H9 (cell line): ENCODE results near the gene THAP4. TPM values are rescaled to one million over a fixed set of nuclear protein-coding genes. Genes with fewer than 3 reads are reported as not detected.

Experiments
- DNase-seq: peaks from one replicate; pipeline ENCODE4 v3.0.0-alpha.2; 2017
- H2AFZ ChIP-seq: one replicate; pipeline ENCODE4 v1.6.1; 2013; ENCODE audit warnings: mild to moderate bottlenecking, low read length, control low read depth, moderate library complexity
- H2AK5ac ChIP-seq: 2 replicates; pipeline ENCODE4 v1.6.1; 2013; ENCODE audit warnings: low read length, control low read depth, mixed read lengths; ENCODE audit not compliant: insufficient read length
- H2BK120ac ChIP-seq: one replicate; pipeline ENCODE4 v1.6.1; 2013; ENCODE audit warnings: low read depth, mild to moderate bottlenecking, low read length, control low read depth, inconsistent platforms; ENCODE audit not compliant: poor library complexity, severe bottlenecking
- H2BK12ac ChIP-seq: 2 replicates; pipeline ENCODE4 v1.6.1; 2013; ENCODE audit warnings: low read length, control low read depth, mixed read lengths, low read depth; ENCODE audit not compliant: insufficient read length
- H2BK15ac ChIP-seq: 2 replicates; pipeline ENCODE4 v1.6.1; 2013; ENCODE audit warnings: low read depth, low read length, control low read depth
- H2BK20ac ChIP-seq: one replicate; pipeline ENCODE4 v1.6.1; 2013; ENCODE audit warnings: low read depth, mild to moderate bottlenecking, low read length, control low read depth, inconsistent platforms; ENCODE audit not compliant: poor library complexity, severe bottlenecking
- H2BK5ac ChIP-seq: 2 replicates; pipeline ENCODE4 v1.6.1; 2013; ENCODE audit warnings: low read length, control low read depth, mixed read lengths; ENCODE audit not compliant: insufficient read length
- H3K14ac ChIP-seq: 2 replicates; pipeline ENCODE4 v1.6.1; 2013; ENCODE audit warnings: low read length, control low read depth; ENCODE audit not compliant: insufficient read depth
- H3K18ac ChIP-seq: 2 replicates; pipeline ENCODE4 v1.6.1; 2013; ENCODE audit warnings: low read depth, mild to moderate bottlenecking, mixed read lengths, low read length, control low read depth; ENCODE audit not compliant: insufficient read length
- H3K23ac ChIP-seq: 2 replicates; pipeline ENCODE4 v1.6.1; 2013; ENCODE audit warnings: low read length, control low read depth, mixed read lengths, low read depth; ENCODE audit not compliant: insufficient read length
- H3K23me2 ChIP-seq: 2 replicates; pipeline ENCODE4 v1.6.1; 2013; ENCODE audit warnings: low read depth, mild to moderate bottlenecking, mixed read lengths, low read length, control low read depth; ENCODE audit not compliant: insufficient read length, poor library complexity, severe bottlenecking
- H3K27ac ChIP-seq: 2 replicates; pipeline ENCODE4 v1.5.1; 2013; ENCODE audit warnings: low read length, control low read depth, mixed read lengths, low read depth; ENCODE audit not compliant: insufficient read length
- H3K27me3 ChIP-seq: 2 replicates; pipeline ENCODE4 v1.6.1; 2013; ENCODE audit warnings: low read length, control low read depth, inconsistent platforms; ENCODE audit not compliant: insufficient read depth
- H3K4ac ChIP-seq: 2 replicates; pipeline ENCODE4 v1.6.1; 2013; ENCODE audit warnings: low read depth, mild to moderate bottlenecking, control low read depth, inconsistent platforms, low read length, moderate library complexity
- H3K4me1 ChIP-seq: 2 replicates; pipeline ENCODE4 v1.6.1; 2013; ENCODE audit warnings: low read length, control low read depth, inconsistent platforms; ENCODE audit not compliant: insufficient read depth
- H3K4me2 ChIP-seq: 2 replicates; pipeline ENCODE4 v1.6.1; 2013; ENCODE audit warnings: low read length, control low read depth, mixed read lengths; ENCODE audit not compliant: insufficient read length, insufficient read depth
- H3K56ac ChIP-seq: 2 replicates; pipeline ENCODE4 v1.6.1; 2013; ENCODE audit warnings: low read depth, mild to moderate bottlenecking, mixed read lengths, low read length, control low read depth; ENCODE audit not compliant: insufficient read length
- H3K79me1 ChIP-seq: 2 replicates; pipeline ENCODE4 v1.6.1; 2013; ENCODE audit warnings: low read depth, mild to moderate bottlenecking, moderate library complexity, low read length, control low read depth, inconsistent platforms; ENCODE audit not compliant: insufficient read depth, poor library complexity, severe bottlenecking
- H3K79me2 ChIP-seq: 2 replicates; pipeline ENCODE4 v1.6.1; 2013; ENCODE audit warnings: low read length, control low read depth, inconsistent platforms; ENCODE audit not compliant: insufficient read depth
- H3K9ac ChIP-seq: 2 replicates; pipeline ENCODE4 v1.6.1; 2013; ENCODE audit warnings: low read length, control low read depth, mixed read lengths; ENCODE audit not compliant: insufficient read length; ENCODE audit errors: extremely low read depth
- H3K9me3 ChIP-seq: one replicate; pipeline ENCODE4 v1.6.1; 2013; ENCODE audit warnings: low read depth, low read length, inconsistent platforms; ENCODE audit not compliant: control insufficient read depth
- H3T11ph ChIP-seq: one replicate; pipeline ENCODE4 v1.6.1; 2013; ENCODE audit warnings: mild to moderate bottlenecking, low read length, control low read depth, inconsistent platforms
- H4K20me1 ChIP-seq: one replicate; pipeline ENCODE4 v1.6.1; 2013; ENCODE audit not compliant: control insufficient read depth, insufficient read length, insufficient read depth
- H4K5ac ChIP-seq: 2 replicates; pipeline ENCODE4 v1.6.1; 2013; ENCODE audit warnings: low read depth, mild to moderate bottlenecking, mixed read lengths, low read length, control low read depth; ENCODE audit not compliant: insufficient read length
- H4K8ac ChIP-seq: replicated peaks from 2 replicates; pipeline ENCODE4 v1.6.1; 2013; ENCODE audit warnings: low read length, control low read depth, mixed read lengths, low read depth; ENCODE audit not compliant: insufficient read length
- H4K91ac ChIP-seq: 2 replicates; pipeline ENCODE4 v1.6.1; 2013; ENCODE audit warnings: low read depth, mild to moderate bottlenecking, moderate library complexity, mixed read lengths, low read length, control low read depth; ENCODE audit not compliant: insufficient read length
- H3K27ac Mint-ChIP-seq, 3 experiments: 2 replicates in 2 of 3; 3 replicates in 1 of 3; pipeline ENCODE4 v1.8.0; 2020 to 2021; ENCODE audit warnings: mixed read lengths in 3 of 3, mild to moderate bottlenecking in 1 of 3, moderate library complexity in 1 of 3
- H3K27me3 Mint-ChIP-seq: 2 replicates; pipeline ENCODE4 v1.8.0; 2021; ENCODE audit warnings: low read depth, mild to moderate bottlenecking, moderate library complexity, mixed read lengths
- H3K36me3 Mint-ChIP-seq, 3 experiments: 2 replicates in 2 of 3; 3 replicates in 1 of 3; pipeline ENCODE4 v1.8.0; 2020 to 2021; ENCODE audit warnings: low read depth in 3 of 3, mixed read lengths in 3 of 3; ENCODE audit not compliant: insufficient read depth in 1 of 3
- H3K4me1 Mint-ChIP-seq, 2 experiments: 2 replicates each; pipeline ENCODE4 v1.8.0; 2020; ENCODE audit warnings: mixed read lengths in 2 of 2
- H3K4me3 Mint-ChIP-seq, 2 experiments: 2 replicates in 1 of 2; 3 replicates in 1 of 2; pipeline ENCODE4 v1.8.0; 2020 to 2021; ENCODE audit warnings: mild to moderate bottlenecking in 2 of 2, mixed read lengths in 2 of 2, moderate library complexity in 1 of 2
- H3K9me3 Mint-ChIP-seq, 2 experiments: 2 replicates in 1 of 2; 3 replicates in 1 of 2; pipeline ENCODE4 v1.8.0; 2020; ENCODE audit warnings: mild to moderate bottlenecking in 2 of 2, mixed read lengths in 2 of 2, moderate library complexity in 1 of 2
- WGBS: extraction: QIAGEN DNeasy Blood & Tissue Kit; methylation state at CpG from one replicate; pipeline ENCODE4 v1.1.7; 2013; ENCODE audit warnings: missing lambda C conversion rate, low lambda C conversion rate, mixed read lengths; ENCODE audit not compliant: insufficient read length; ENCODE audit errors: extremely low coverage; 5-methylcytosine and 5-hydroxymethylcytosine counted together
- total RNA-seq: library from RNA; stranded (reverse); gene quantifications from 2 replicates; pipeline ENCODE4 v1.2.1, GENCODE V29; 2021
- TF ChIP-seq, protein P1 (sequence below): fragments of 200-600 bp; sonication (generic); conservative IDR thresholded peaks from 3 replicates; pipeline ENCODE4 v1.8.0; 2021; ENCODE audit warnings: antibody characterized with exemption, mild to moderate bottlenecking

Gene THAP4
- total RNA-seq, 1 experiment from 2014 or later: 70.6 TPM

DNA sequence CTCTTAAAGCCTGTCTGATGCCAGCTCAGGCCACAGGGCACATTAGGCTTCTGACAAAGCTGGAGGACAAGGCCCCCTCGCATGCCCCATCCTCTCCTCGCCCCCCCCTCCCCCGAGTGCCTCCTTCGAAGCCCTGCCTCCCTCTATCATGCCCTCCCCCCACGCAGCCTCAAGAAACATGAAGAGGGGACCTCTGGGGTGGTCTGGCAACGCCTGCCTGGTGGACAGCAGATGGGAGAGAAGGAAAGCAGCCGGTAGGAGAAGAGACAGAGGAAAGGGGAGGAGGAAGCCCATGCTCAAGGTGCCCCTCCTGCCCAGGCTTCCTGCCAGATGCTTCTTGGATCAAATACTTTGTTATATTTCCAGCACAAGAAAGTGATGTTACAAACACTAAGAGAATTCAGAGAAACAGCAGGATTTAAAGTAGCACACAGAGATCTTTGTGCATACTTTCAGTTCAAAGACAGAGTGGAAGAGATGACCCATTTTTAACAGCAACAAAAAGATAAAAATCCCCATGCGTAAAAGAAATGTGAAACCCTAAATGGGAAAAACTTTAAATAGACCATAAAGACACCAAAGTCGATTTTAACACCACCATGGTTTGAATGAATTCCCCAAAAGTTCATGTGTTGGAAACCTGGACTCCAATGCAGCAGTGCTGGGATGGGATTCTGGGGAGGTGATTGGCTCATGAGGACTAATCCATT lies 59.4 kb downstream of the THAP4 start:
- Histone ChIP-seq H2BK120ac (no peak overlapping the region), H3K79me1 (no peaks in the 10 kb centered on the region), H3K14ac (no peak overlapping the region), H2AFZ (no peak overlapping the region), H4K20me1 (peaks cover 3% of the 10 kb centered on the region), H3K18ac (no peak overlapping the region), H2BK12ac (no peak overlapping the region), H3K23ac (no peak overlapping the region), H3K27ac (no peak overlapping the region), H3K23me2 (no peaks in the 10 kb centered on the region), H2BK20ac (no peak overlapping the region), H2AK5ac (no peak overlapping the region), H3K9me3 (peaks cover under 1% of the 10 kb centered on the region), H3T11ph (no peak overlapping the region), H3K4ac (no peak overlapping the region), H4K8ac (no peak overlapping the region), H3K4me1 (no peaks in the 10 kb centered on the region), H2BK5ac (no peak overlapping the region), H4K91ac (no peak overlapping the region), H3K79me2 (no peaks in the 10 kb centered on the region), H3K56ac (no peak overlapping the region), H3K9ac (no peak overlapping the region), H3K27me3 (no peaks in the 10 kb centered on the region), H4K5ac (no peak overlapping the region), H2BK15ac (no peak overlapping the region), H3K4me2 (no peak overlapping the region)
- Mint-ChIP-seq H3K9me3 (peaks cover 10 to 18% of the 10 kb centered on the region in 2 experiments), H3K27ac (0 out of 7 replicates have a peak overlapping the region, but pooled peaks of 1 of the 3 experiments have one; percentile 62), H3K4me3 (no peak overlapping the region), H3K36me3 (peaks cover 30 to 36% (median 31%) of the 10 kb centered on the region in 3 experiments), H3K4me1 (peaks cover 11 to 14% of the 10 kb centered on the region in 2 experiments), H3K27me3 (no peaks in the 10 kb centered on the region; the same call in 1 of the 2 replicates)
- WGBS: no CpG with 5 or more reads among the region's 9 CpGs
- TF ChIP-seq, protein P1, sequence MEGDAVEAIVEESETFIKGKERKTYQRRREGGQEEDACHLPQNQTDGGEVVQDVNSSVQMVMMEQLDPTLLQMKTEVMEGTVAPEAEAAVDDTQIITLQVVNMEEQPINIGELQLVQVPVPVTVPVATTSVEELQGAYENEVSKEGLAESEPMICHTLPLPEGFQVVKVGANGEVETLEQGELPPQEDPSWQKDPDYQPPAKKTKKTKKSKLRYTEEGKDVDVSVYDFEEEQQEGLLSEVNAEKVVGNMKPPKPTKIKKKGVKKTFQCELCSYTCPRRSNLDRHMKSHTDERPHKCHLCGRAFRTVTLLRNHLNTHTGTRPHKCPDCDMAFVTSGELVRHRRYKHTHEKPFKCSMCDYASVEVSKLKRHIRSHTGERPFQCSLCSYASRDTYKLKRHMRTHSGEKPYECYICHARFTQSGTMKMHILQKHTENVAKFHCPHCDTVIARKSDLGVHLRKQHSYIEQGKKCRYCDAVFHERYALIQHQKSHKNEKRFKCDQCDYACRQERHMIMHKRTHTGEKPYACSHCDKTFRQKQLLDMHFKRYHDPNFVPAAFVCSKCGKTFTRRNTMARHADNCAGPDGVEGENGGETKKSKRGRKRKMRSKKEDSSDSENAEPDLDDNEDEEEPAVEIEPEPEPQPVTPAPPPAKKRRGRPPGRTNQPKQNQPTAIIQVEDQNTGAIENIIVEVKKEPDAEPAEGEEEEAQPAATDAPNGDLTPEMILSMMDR: no peak
- DNase-seq: peak; percentile 22
